DOHH2 (cell line): ENCODE measurements around the gene BCORL1.

ENCODE experiments used
- H3F3A ChIP-seq: fragments of 200-600 bp; sonication (generic), shearing (Covaris generic); 2 replicates; pipeline ENCODE4 v1.6.0; 2016; ENCODE audit warnings: antibody characterized with exemption, mild to moderate bottlenecking; ENCODE audit not compliant: control insufficient read depth, insufficient read depth
- H3K27ac ChIP-seq: fragments of 200-600 bp; sonication (generic); 2 replicates; pipeline ENCODE4 v1.5.1; 2014; ENCODE audit warnings: low read depth, mild to moderate bottlenecking, low read length, moderate library complexity
- H3K27me3 ChIP-seq: fragments of 200-600 bp; sonication (generic); 2 replicates; pipeline ENCODE4 v1.6.1; 2014; ENCODE audit warnings: mild to moderate bottlenecking, low read length, mixed read lengths; ENCODE audit not compliant: control insufficient read depth
- H3K36me3 ChIP-seq: fragments of 200-600 bp; sonication (generic); 2 replicates; pipeline ENCODE4 v1.6.1; 2014; ENCODE audit warnings: mild to moderate bottlenecking, low read length, moderate library complexity, mixed read lengths; ENCODE audit not compliant: control insufficient read depth
- H3K4me1 ChIP-seq: fragments of 200-600 bp; sonication (generic); 2 replicates; pipeline ENCODE4 v1.6.1; 2014; ENCODE audit warnings: mild to moderate bottlenecking, low read length, mixed read lengths; ENCODE audit not compliant: control insufficient read depth
- H3K4me2 ChIP-seq: fragments of 200-600 bp; sonication (generic); 2 replicates; pipeline ENCODE4 v1.6.0; 2014; ENCODE audit warnings: mild to moderate bottlenecking, low read length, moderate library complexity
- H3K4me3 ChIP-seq: fragments of 200-600 bp; sonication (generic); 2 replicates; pipeline ENCODE4 v1.5.1; 2014; ENCODE audit warnings: mild to moderate bottlenecking, low read length, mixed read lengths
- H3K79me2 ChIP-seq: fragments of 200-600 bp; sonication (generic); 2 replicates; pipeline ENCODE4 v1.6.1; 2014; ENCODE audit warnings: mild to moderate bottlenecking, low read length, mixed read lengths; ENCODE audit not compliant: control insufficient read depth
- H3K9me2 ChIP-seq: fragments of 200-600 bp; sonication (generic); replicated peaks from 2 replicates; pipeline ENCODE4 v1.6.1; 2014; ENCODE audit warnings: mild to moderate bottlenecking, low read length, mixed read lengths; ENCODE audit not compliant: control insufficient read depth
- H3K9me3 ChIP-seq: fragments of 200-600 bp; sonication (generic); 2 replicates; pipeline ENCODE4 v1.6.1; 2014; ENCODE audit warnings: antibody characterized with exemption, low read length, mixed read lengths; ENCODE audit not compliant: control insufficient read depth, insufficient read depth
- H4K20me1 ChIP-seq: fragments of 200-600 bp; sonication (generic); 2 replicates; pipeline ENCODE4 v1.6.0; 2014; ENCODE audit warnings: low read depth, mild to moderate bottlenecking, antibody characterized with exemption, low read length, moderate library complexity; ENCODE audit not compliant: control insufficient read depth, insufficient read depth
- CTCF ChIP-seq: fragments of 200-600 bp; sonication (generic); IDR thresholded peaks from one replicate; pipeline ENCODE4 v1.5.1; 2014; ENCODE audit warnings: antibody characterized with exemption, mild to moderate bottlenecking, low read depth, low read length; ENCODE audit not compliant: poor library complexity, severe bottlenecking
- EZH2phosphoT487 ChIP-seq: fragments of 200-600 bp; sonication (generic); IDR thresholded peaks from 2 replicates; pipeline ENCODE4 v1.6.1; 2017; ENCODE audit warnings: borderline replicate concordance, mild to moderate bottlenecking, antibody characterized with exemption, low read length, moderate library complexity, mixed read lengths

BCORL1 gene

GRCh38 chrX:129957241-129958082, 25.0 kb upstream of the BCORL1 start:
- peak overlapping the region; percentile 73 for H3K27ac ChIP-seq
- no peaks in the 10 kb centered on the region for H3K79me2 ChIP-seq
- H3K27me3 ChIP-seq: no peaks in the 10 kb centered on the region

GRCh38 chrX:129958083-129958465, 24.4 kb upstream of the BCORL1 start:
- Histone ChIP-seq H3F3A (peaks cover 4% of the 10 kb centered on the region; the same call in 1 of the 2 replicates), H3K36me3 (no peaks in the 10 kb centered on the region), H3K4me1 (peaks cover 77% of the 10 kb centered on the region), H3K9me3 (no peaks in the 10 kb centered on the region), H3K79me2 (no peaks in the 10 kb centered on the region), H3K27me3 (no peaks in the 10 kb centered on the region), H3K4me2 (peak overlapping the region; percentile 93), H4K20me1 (no peaks in the 10 kb centered on the region), H3K4me3 (peak overlapping the region; percentile 82), H3K9me2 (no peaks in the 10 kb centered on the region), H3K27ac (peak overlapping the region; percentile 73)
- TF ChIP-seq CTCF (no peak), EZH2phosphoT487 (no peak)

More at GRCh38 chrX:129957241-129958082, 25.0 kb upstream of the BCORL1 start:
- Histone ChIP-seq H3K4me2 (peak overlapping the region; percentile 93), H3K4me3 (peak overlapping the region; percentile 82), H3F3A (peaks cover 4% of the 10 kb centered on the region; the same call in 1 of the 2 replicates), H4K20me1 (no peaks in the 10 kb centered on the region), H3K4me1 (peaks cover 81% of the 10 kb centered on the region), H3K9me3 (no peaks in the 10 kb centered on the region), H3K9me2 (no peaks in the 10 kb centered on the region), H3K36me3 (no peaks in the 10 kb centered on the region)
- TF ChIP-seq CTCF (no peak), EZH2phosphoT487 (no peak)

GRCh38 chrX:129958814-129959492, 23.5 kb upstream of the BCORL1 start:
- Histone ChIP-seq H3F3A (peaks cover 4% of the 10 kb centered on the region; the same call in 1 of the 2 replicates), H3K79me2 (no peaks in the 10 kb centered on the region), H3K27ac (no peak overlapping the region), H3K36me3 (no peaks in the 10 kb centered on the region), H3K4me1 (peaks cover 68% of the 10 kb centered on the region), H3K9me2 (no peaks in the 10 kb centered on the region), H3K9me3 (no peaks in the 10 kb centered on the region), H3K4me2 (no peak overlapping the region), H3K4me3 (no peak overlapping the region), H3K27me3 (no peaks in the 10 kb centered on the region), H4K20me1 (no peaks in the 10 kb centered on the region)
- TF ChIP-seq EZH2phosphoT487 (no peak), CTCF (no peak)
